Upper lobe of left lung (tissue), 4 donors: ENCODE measurements around the gene EYA2.

ENCODE experiments used
- CTCF ChIP-seq, 6 experiments: fragments of 450-650 bp in 4 of 6; fragments of 200-600 bp in 2 of 6; sonication (generic) in 2 of 6; IDR thresholded peaks; one replicate each; pipeline ENCODE4 v1.5.1; 2016 to 2019; ENCODE audit warnings: antibody characterized with exemption in 6 of 6
- POLR2A ChIP-seq, 4 donors: fragments of 450-650 bp; IDR thresholded peaks; one replicate each; pipeline ENCODE4 v1.5.1; 2016 to 2017; ENCODE audit warnings: antibody characterized with exemption in 4 of 4, mild to moderate bottlenecking in 2 of 4

DNA sequence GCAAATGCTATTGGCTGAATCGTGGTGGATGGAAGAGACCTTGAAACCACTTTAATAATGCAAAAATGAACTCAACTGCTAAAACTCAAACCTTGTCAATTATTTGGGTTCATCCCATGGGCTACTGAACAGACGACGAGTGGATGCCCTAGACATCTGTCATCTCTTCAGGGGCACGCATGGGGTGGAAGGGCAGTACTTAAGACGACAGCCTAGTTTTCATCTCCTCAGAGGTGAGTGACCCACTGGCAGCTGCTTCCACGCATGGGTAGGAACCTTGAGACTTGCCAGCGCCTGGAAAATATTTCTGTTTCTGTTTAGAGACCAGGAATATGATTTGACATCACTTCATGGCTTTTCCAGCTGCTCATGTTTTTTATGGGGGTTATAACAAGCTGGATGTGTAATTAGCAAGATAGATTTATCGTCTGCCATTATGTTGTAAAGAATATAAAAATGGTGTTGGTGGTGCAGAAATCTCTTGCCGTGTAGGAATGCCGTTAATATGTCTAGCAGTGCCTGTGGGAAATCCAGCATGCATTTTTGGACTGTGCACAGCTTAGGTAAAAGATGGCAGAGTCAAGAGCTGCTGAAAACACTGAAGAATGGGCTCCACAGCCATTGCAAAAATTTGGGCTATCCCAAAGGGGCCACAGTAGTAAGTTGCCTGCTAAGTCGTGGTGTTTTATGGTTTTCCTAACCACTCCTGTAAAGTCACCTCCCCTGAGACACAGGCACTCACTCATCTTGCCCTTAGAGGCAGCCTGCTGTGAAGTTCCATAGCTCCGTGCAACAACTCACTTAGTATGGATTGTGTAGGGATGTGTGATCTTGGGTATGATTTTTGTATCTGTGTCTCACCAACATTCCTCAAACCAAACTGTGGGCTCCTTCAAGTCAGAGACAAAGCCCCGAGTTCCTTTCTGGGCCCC is 203.3 kb downstream of the EYA2 start:
- TF ChIP-seq POLR2A (IDR thresholded peaks at IDR 0.05), result no peak
- no peak for TF ChIP-seq CTCF (IDR thresholded peaks at IDR 0.05)
